Islet of Langerhans (tissue), 1 donor: ENCODE results near the gene SHANK2.

Experiments used
- FAIRE-seq: peaks from one replicate; lab custom pipeline; 2011; peaks lifted over from hg19 to GRCh38; lab: Jason Lieb, UNC

Gene SHANK2

GRCh38 chr11:71252269-71252769 is at the start of gene SHANK2:
TSS of gene SHANK2 (minus strand) at chr11:71252577. CDS start at chr11:71147326, 105,251 bp downstream.
- no peak for FAIRE-seq

DNA sequence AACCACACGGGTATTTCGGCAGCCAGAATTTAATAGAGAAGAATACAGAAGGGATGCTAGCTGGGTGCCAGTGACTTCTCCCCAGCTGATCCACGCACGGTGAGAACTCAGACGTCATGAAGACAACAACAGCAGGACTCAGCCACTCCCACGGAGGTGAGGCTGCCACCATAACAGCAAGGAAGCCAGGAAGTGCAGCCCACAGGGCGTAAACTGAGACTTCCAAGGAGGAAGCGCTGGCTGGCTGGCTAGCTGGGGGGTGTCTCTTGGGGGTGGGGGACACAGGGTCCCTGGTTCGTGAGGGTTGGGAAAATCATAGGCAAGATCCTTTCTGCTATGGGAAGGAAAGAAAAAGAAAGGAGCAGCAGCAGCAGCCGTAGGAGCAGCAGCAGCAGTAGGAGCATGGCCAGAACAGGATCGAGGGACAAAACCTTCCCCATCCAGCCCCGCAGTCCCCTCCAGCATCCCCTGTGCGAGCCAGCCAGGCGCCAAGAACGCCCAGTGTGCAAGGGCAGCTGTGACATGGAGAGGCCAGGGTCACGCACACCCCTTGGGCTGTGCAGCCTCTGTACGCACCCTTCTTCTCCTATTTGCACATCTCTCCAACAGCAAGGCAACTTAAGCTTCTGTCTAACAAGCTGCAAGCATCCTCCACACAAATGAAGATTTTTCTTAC is 49.6 kb upstream of the SHANK2 start:
- FAIRE-seq: no peak

GRCh38 chr11:71301046-71301857 is 48.9 kb upstream of the SHANK2 start:
- FAIRE-seq: no peak

DNA sequence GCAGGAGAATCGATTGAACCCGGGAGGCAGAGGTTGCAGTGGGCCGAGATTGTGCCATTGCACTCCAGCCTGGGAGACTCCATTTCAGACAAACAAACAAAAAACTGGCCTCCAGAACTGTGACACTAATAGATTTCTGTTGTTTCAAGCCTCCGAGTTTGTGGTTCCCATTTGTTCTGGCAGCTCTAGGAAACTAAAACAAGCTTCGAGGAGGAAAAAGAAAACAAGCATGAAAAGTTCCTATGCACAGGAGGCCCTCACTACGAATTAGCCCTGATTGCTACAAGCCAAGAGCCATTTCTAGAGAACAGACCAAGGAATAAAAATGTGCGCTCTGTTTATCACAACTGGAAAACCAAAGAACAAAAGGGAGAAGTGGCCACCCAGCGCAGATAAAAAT is 47.8 kb upstream of the SHANK2 start:
- no peak for FAIRE-seq

GRCh38 chr11:71298761-71299181 is 46.4 kb upstream of the SHANK2 start:
- FAIRE-seq: no peak

DNA sequence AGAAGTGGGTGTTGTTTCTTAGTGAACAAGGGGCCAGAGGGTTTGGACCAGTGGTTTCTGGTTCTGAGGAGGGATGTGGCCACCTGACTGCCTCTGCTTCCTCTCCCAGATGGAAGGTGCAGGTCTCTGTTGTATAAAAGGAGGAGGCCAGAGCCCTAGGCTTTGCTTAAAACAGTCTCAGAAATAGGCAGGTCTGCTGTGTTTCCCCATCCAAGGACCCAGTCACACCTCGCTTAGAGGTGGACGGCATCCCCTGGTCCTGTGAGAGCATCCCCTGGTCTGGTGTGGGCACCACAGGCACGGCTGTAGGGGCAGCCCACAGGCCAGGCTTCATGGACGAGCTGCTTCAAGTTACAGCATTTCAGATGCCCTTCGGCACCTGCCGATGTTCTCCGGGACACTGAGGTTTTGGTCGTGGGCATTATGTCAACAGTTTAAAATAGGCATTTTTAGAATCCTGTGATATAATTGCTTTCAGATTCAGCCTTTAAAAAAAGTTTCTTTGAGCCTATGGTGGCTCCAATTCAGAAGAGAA is 45.7 kb upstream of the SHANK2 start:
- no peak for FAIRE-seq

DNA sequence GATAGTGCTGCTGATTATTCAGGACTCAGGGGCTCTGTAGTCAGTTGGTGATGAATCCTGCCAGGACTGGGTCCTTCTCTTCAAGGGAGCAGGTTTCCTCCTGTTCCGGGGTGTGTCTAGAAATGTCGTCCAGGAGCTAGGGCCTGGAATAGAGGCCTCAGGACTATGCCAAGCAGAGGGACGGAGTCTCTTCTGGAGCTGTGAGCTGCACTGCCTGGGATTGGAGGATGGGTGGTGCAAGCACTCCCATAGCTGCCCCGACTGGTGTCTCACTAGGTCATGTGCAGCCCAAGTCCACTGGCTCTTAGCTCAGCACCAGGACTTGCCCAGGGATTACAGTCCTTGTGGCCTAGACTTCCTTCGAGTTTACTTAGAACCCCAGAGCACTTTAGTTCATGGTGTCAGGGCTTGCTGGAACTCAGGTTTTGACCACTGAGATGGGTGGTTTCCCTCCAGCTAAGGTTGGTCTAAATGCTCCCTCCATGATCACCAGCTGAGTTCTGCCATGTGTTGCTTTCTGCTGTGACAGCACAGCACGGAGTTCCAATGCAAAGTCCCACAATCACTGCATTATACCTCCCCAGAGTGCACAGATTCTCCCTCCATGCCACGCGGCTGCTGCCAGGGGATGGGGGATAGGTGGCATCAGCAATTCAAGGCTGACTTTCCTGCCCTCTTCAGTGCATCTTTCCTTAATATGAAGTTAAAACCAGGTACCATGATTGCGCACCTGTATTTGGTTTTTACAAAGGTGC is 42.6 kb upstream of the SHANK2 start:
- FAIRE-seq: no peak

GRCh38 chr11:71293961-71294782 is 41.8 kb upstream of the SHANK2 start:
- FAIRE-seq: no peak

DNA sequence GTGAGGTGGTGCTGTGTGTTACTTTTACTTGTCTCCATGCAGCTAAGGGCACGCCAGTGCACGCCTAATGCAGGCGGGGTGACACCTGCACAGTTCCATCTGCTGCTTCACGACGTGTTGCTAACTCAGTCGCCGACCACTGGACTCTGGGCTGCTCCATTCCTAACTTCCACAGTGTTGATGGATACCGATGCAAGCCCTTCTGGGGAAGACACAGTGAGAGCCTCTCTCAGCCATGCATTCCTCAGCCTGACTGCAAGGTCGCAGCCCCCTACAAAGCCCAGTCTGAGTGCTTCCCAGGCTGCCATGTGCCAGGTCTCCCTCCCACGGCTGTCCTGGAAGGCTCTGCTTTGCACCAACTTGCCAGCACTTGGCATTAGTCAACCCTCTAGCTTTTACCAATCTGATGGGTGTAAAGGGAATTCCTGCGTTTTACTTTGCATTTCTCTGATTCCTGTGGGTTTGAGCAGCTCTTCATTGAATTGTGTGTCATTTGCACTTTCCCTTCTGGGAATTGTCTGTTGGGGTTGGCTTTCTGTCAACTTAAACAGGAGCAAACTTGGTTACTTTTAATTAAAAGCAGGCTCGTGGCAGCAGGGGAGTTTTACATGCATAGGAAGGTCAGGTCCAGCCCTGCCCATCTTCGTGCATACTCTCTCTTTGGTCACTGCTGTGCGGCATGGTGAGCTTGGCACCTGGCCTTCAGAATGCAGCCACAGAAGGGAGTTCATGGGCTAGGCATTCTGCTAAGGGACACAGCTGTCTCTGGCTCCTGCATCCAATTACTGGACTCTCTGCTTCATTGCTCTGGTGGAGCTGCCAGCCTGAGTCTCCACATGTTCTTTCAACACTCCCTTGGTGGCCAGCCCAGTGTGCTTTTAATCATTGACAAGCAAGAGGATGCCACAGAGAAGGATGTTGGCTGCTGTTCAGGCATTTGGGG is 34.6 kb upstream of the SHANK2 start:
- FAIRE-seq: no peak

- no peak for FAIRE-seq
Observed at GRCh38 chr11:71285111-71285510, 32.7 kb upstream of the SHANK2 start.

- FAIRE-seq: no peak
Observed at GRCh38 chr11:71284525-71285092, 32.2 kb upstream of the SHANK2 start.

DNA sequence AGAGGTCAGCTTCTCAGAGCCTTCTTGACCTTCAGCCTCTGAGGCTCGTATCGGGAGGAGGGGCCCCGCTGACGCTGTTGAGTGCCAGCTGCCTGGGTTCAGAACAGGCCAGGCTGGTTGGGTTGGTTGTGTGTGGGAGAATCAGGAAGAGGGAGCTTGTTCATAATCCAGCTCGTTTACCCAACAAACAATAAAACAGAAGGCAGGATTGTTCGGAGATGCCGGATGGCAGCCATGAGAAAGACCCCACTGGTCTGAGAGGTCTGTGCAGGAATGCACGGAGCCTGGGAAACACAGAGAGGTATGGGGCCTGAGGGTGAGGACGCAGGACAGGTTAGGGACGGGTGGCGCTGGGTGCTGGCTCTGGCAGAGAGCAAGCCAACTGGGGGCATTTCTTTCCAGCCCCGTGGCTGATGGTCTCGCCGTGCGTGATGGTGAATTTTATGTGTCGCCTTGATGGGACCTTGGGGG is 31.6 kb upstream of the SHANK2 start:
- no peak for FAIRE-seq

DNA sequence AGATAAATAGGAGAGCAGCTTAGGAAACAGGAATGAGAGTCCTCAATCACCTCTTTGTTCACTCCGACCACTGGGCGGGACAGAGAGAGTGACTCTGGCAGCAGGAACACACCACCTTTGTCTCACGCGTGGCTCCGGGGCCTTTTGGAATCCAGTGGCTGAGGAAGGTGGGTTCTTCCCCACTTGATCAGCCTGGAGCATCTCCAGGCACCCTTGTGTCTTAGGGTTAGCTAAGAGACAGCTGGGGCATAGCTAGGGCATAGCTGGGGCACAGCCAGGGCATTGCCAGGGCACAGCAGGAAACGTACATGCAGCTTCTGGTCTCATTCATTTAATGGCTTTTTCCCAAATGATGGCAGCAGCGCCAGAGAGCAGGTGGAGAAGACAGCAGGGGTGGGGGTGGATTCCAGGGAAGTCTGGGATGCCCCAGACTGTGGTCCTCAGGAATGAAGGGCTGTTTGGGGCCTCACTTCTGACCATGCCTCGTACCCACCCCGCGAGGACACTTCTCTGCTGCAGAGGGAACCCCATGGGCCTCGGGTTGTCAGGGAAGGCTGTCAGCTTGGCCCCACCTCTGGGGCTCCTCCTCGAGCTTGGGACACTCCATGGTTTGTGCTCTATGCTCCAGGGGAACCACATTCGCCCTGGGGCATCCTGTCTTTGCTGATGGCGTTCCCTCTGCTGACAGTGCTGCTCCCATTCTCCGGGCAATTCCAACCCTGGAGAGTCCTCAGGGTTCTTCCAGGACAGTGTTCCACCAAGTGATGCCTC is 30.4 kb upstream of the SHANK2 start:
- FAIRE-seq: no peak

- no peak for FAIRE-seq
Observed at GRCh38 chr11:71281831-71282230, 29.5 kb upstream of the SHANK2 start.

- FAIRE-seq: no peak
Observed at GRCh38 chr11:71281204-71281603, 28.8 kb upstream of the SHANK2 start.

- no peak for FAIRE-seq
Observed at GRCh38 chr11:71279916-71280645, 27.7 kb upstream of the SHANK2 start.

DNA sequence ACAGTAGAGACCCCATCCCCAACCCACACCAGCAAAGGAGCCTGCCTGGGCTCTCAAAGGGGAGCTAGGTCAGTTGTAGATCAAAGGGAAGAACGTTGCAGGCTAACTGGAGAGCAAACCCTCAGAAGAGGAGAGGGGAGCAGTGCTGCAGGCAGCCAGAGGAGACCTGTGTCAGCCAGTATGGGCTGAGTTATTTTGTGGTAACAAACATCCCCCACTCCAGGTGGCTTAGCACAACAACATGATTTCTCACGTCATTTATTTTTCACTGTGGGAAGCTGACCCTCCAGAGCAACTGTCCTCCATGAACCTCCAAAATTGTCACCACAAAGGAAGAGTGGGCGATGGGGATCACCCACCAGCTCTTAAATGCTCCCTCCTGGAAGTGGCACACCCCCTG is 19.8 kb upstream of the SHANK2 start:
- no peak for FAIRE-seq
